ENCODE results near the gene PNKP. TPM values are rescaled to one million over a fixed set of nuclear protein-coding genes. Genes with fewer than 3 reads are reported as not detected.

Gene PNKP
- total and polyA plus RNA-seq, 9 of the 15 experiments (the other 6 are each of a cell fraction or from before 2014, with no cell fraction given): 2.8 to 85.4 (median 25.3) TPM

- 0 out of 2 replicates have a peak, but pooled peaks have one; percentile 21 for TF ChIP-seq GTF2F1 (IDR thresholded peaks at IDR 0.05; ENCODE audit: low read depth, low read length)
- TF ChIP-seq ZBTB33 (CRISPR knock-in tag; IDR thresholded peaks at IDR 0.05): no peak
- TF ChIP-seq MAX (CRISPR knock-in tag; IDR thresholded peaks at IDR 0.05): 0 out of 2 replicates have a peak, but pooled peaks have one; percentile 15
- TF ChIP-seq SMARCA5 (IDR thresholded peaks at IDR 0.05): peak; percentile 83
- TF ChIP-seq ZNF780A (CRISPR knock-in tag; IDR thresholded peaks at IDR 0.05): 0 out of 2 replicates have a peak, but pooled peaks have one; percentile 56
- TF ChIP-seq HDAC2 (IDR thresholded peaks at IDR 0.05): peak; percentile 84
- no peak for TF ChIP-seq HOMEZ (CRISPR knock-in tag; IDR thresholded peaks at IDR 0.05)
- TF ChIP-seq RBM14 (IDR thresholded peaks at IDR 0.05; ENCODE audit: borderline replicate concordance, insufficient read depth, low read depth, low read length): no peak
- TF ChIP-seq WHSC1 (IDR thresholded peaks at IDR 0.05; ENCODE audit: low read length): no peak
- TF ChIP-seq CHD2 (IDR thresholded peaks at IDR 0.05; ENCODE audit: low read depth, low read length): no peak
- TF ChIP-seq E2F6 (IDR thresholded peaks at IDR 0.05; ENCODE audit: borderline replicate concordance in 1 of 2, extremely low read depth in 1 of 2, insufficient read depth in 1 of 2, insufficient read length in 1 of 2, low read depth in 1 of 2, low read length in 1 of 2, poor library complexity in 1 of 2, severe bottlenecking in 1 of 2): no peak
- 0 out of 2 replicates have a peak, but pooled peaks have one; percentile 41 for TF ChIP-seq PTBP1 (IDR thresholded peaks at IDR 0.05; ENCODE audit: low read depth, low read length)
- peak in 1 of 2 experiments; percentile 56; a peak in 1 of 3 replicates for TF ChIP-seq CBX3 (IDR thresholded peaks at IDR 0.05; ENCODE audit: borderline replicate concordance in 1 of 2, low read length in 2 of 2)
- peak; percentile 67; the same call in 1 of the 2 replicates for TF ChIP-seq CBX1 (IDR thresholded peaks at IDR 0.05; ENCODE audit: low read depth)
- no peak for TF ChIP-seq RBFOX2 (IDR thresholded peaks at IDR 0.05; ENCODE audit: low read depth, low read length)
- TF ChIP-seq KDM1A (IDR thresholded peaks at IDR 0.05): peak; percentile 77 to 83
These were observed 2.5 kb downstream of the PNKP start (continued) for GRCh38 chr19:49864890-49865289.
